K562 (cell line): ENCODE data around the gene SNX15. TPM values are rescaled to one million over a fixed set of nuclear protein-coding genes. Genes with fewer than 3 reads are reported as not detected.

Experiments used
- CXXC5 ChIP-seq: fragments of 250-450 bp; sonication (Bioruptor Pico); IDR thresholded peaks from 2 replicates; pipeline ENCODE4 v1.8.0; 2022; ENCODE audit warnings: inconsistent platforms, mild to moderate bottlenecking, moderate library complexity
- DDX20 ChIP-seq: fragments of 450-650 bp; IDR thresholded peaks from 2 replicates; pipeline ENCODE4 v1.6.1; 2016; ENCODE audit warnings: missing genetic modification characterization, low read depth, mild to moderate bottlenecking, missing compliant biosample characterization, moderate library complexity
- ESRRA ChIP-seq: fragments of 450-650 bp; IDR thresholded peaks from 2 replicates; pipeline ENCODE4 v1.6.1; 2014; ENCODE audit warnings: low read depth, mild to moderate bottlenecking, moderate library complexity, borderline replicate concordance
- HNRNPUL1 ChIP-seq: fragments of 200-400 bp; formaldehyde crosslinking; IDR thresholded peaks from 2 replicates; pipeline ENCODE4 v1.6.1; 2017; ENCODE audit warnings: low read length
- IRF2 ChIP-seq: sonication (generic); formaldehyde crosslinking; IDR thresholded peaks from 2 replicates; pipeline ENCODE4 v1.8.1; 2022; ENCODE audit warnings: mild to moderate bottlenecking, missing genetic modification reagents
- L3MBTL2 ChIP-seq: fragments of 450-650 bp; IDR thresholded peaks from 2 replicates; pipeline ENCODE4 v1.6.1; 2016; ENCODE audit warnings: mild to moderate bottlenecking, moderate library complexity
- RNF2 ChIP-seq: sonication (generic); IDR thresholded peaks from 2 replicates; pipeline ENCODE4 v1.6.1; 2016
- SMAD3 ChIP-seq: fragments of 450-650 bp; formaldehyde crosslinking; conservative IDR thresholded peaks from 2 replicates; pipeline ENCODE4 v1.4.0; 2020; ENCODE audit warnings: mild to moderate bottlenecking
- WHSC1 ChIP-seq: IDR thresholded peaks from one replicate; pipeline ENCODE4 v1.6.1; 2012; ENCODE audit warnings: low read length, control low read depth, inconsistent platforms
- ZNF175 ChIP-seq: fragments of 200-800 bp; sonication (Bioruptor generic); IDR thresholded peaks from 2 replicates; pipeline ENCODE4 v1.6.1; 2016; ENCODE audit warnings: low read depth, mild to moderate bottlenecking, missing genetic modification characterization, missing compliant biosample characterization
- ZNF282 ChIP-seq: sonication (generic); formaldehyde crosslinking; IDR thresholded peaks from 2 replicates; pipeline ENCODE4 v1.8.1; 2023; ENCODE audit warnings: missing genetic modification reagents
- polyA plus RNA-seq, 8 experiments: library from polyadenylated mRNA; depleted of rRNA in 4 of 8; stranded (reverse) in 5 of 8; unstranded in 3 of 8; fragments of >200 nt; fragmentation: Nextera tagmentation in 2 of 8; fragmentation: Illumina TruSeq in 1 of 8; extraction: Ambion mirVana in 2 of 8; extraction: Trizol in 1 of 8; gene quantifications; 2 replicates each; pipeline versions ENCODE4 v1.2.1 to v1.2.3, GENCODE V29; 2011 to 2014; ENCODE audit warnings: inconsistent platforms in 1 of 8, missing spikeins in 1 of 8
- total RNA-seq, 7 experiments: library from RNA; depleted of rRNA in 6 of 7; stranded (reverse); fragments of >200 nt in 6 of 7; fragmentation: Illumina TruSeq in 2 of 7; extraction: Trizol in 2 of 7; gene quantifications; 2 replicates each; pipeline versions ENCODE4 v1.2.1 to v1.2.3, GENCODE V29; 2011 to 2021; ENCODE audit warnings: low replicate concordance in 1 of 7
- TF ChIP-seq, protein P1 (sequence below): fragments of 450-650 bp; formaldehyde crosslinking; IDR thresholded peaks from 2 replicates; pipeline ENCODE4 v1.4.0; 2020; ENCODE audit warnings: mild to moderate bottlenecking
- TF ChIP-seq, protein P2 (sequence below): sonication (generic); formaldehyde crosslinking; IDR thresholded peaks from 2 replicates; pipeline ENCODE4 v1.9.0; 2022; ENCODE audit warnings: mild to moderate bottlenecking, missing genetic modification reagents
- TF ChIP-seq, protein P3 (sequence below): fragments of 250-450 bp; sonication (Bioruptor Pico); IDR thresholded peaks from 2 replicates; pipeline ENCODE4 v1.5.0; 2020; ENCODE audit warnings: mild to moderate bottlenecking
- TF ChIP-seq, protein P4 (sequence below): fragments of 250-450 bp; sonication (Bioruptor Pico); IDR thresholded peaks from 2 replicates; pipeline ENCODE4 v1.9.0; 2021; ENCODE audit warnings: mild to moderate bottlenecking, inconsistent platforms

Gene SNX15
- total and polyA plus RNA-seq, 9 of the 15 experiments (the other 6 are each of a cell fraction or from before 2014, with no cell fraction given) = 1.8 to 27.8 (median 15.2) TPM

DNA sequence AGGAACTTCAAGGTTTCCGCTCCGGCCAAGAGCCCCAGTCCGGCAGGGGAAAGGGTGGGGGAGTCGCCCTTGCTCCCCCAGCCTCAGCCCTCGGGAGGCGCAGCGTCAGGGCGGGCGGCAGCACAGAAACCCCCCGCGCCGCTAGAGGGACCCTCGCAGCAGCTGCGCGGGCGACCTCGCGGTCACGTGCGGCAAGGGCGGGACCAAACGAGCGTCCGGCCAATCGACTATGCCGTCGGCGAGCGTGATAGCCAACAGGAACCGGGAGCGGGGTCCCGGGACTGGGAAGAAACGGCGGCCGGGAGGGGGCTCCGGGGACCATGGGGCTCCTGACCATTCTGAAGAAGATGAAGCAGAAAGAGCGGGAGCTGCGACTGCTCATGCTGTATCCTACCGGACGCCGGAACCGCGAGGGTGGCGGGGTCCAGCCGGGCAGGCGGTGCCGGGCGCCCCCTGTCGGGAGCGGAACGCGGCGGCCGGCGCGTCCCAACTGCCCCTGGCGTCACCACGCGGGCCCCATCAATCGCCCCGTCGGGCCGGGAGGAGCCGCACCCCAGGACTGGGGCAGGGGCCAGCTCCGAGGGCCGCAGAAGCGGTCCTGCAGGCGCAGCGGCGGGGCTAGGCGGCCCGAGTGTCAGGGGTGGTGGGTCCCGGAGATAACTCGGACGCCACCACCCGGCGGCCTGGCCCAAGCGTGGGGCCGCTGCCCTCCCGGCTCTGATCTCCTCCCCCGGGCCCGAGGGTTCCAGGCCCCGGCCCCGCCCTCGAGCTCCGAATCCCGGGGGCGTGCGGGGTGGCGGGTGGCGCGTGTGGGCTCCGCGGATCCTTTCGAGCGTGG is 13.1 kb upstream of the SNX15 start, which contains the start of gene ARL2 (continued):
- TF ChIP-seq, protein P1, sequence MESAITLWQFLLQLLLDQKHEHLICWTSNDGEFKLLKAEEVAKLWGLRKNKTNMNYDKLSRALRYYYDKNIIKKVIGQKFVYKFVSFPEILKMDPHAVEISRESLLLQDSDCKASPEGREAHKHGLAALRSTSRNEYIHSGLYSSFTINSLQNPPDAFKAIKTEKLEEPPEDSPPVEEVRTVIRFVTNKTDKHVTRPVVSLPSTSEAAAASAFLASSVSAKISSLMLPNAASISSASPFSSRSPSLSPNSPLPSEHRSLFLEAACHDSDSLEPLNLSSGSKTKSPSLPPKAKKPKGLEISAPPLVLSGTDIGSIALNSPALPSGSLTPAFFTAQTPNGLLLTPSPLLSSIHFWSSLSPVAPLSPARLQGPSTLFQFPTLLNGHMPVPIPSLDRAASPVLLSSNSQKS (CRISPR knock-in tag) = no peak
- TF ChIP-seq HNRNPUL1 (no peak), ESRRA (0 out of 2 replicates have a peak, but pooled peaks have one; percentile 48), IRF2 (CRISPR knock-in tag) (peak; percentile 82; the same call in 1 of the 2 replicates), SMAD3 (0 out of 2 replicates have a peak, but pooled peaks have one; percentile 11), ZNF282 (CRISPR knock-in tag) (peak; percentile 93; the same call in 1 of the 2 replicates), RNF2 (peak; percentile 43; the same call in 1 of the 2 replicates), L3MBTL2 (peak; percentile 95), CXXC5 (CRISPR knock-in tag) (peak; percentile 96), ZNF175 (CRISPR knock-in tag) (no peak), DDX20 (tag) (no peak), WHSC1 (no peak)
- TF ChIP-seq, protein P2, sequence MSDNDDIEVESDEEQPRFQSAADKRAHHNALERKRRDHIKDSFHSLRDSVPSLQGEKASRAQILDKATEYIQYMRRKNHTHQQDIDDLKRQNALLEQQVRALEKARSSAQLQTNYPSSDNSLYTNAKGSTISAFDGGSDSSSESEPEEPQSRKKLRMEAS = peak; percentile 100
- TF ChIP-seq, protein P3, sequence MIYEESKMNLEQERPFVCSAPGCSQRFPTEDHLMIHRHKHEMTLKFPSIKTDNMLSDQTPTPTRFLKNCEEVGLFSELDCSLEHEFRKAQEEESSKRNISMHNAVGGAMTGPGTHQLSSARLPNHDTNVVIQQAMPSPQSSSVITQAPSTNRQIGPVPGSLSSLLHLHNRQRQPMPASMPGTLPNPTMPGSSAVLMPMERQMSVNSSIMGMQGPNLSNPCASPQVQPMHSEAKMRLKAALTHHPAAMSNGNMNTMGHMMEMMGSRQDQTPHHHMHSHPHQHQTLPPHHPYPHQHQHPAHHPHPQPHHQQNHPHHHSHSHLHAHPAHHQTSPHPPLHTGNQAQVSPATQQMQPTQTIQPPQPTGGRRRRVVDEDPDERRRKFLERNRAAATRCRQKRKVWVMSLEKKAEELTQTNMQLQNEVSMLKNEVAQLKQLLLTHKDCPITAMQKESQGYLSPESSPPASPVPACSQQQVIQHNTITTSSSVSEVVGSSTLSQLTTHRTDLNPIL (CRISPR knock-in tag) = no peak
- TF ChIP-seq, protein P4, sequence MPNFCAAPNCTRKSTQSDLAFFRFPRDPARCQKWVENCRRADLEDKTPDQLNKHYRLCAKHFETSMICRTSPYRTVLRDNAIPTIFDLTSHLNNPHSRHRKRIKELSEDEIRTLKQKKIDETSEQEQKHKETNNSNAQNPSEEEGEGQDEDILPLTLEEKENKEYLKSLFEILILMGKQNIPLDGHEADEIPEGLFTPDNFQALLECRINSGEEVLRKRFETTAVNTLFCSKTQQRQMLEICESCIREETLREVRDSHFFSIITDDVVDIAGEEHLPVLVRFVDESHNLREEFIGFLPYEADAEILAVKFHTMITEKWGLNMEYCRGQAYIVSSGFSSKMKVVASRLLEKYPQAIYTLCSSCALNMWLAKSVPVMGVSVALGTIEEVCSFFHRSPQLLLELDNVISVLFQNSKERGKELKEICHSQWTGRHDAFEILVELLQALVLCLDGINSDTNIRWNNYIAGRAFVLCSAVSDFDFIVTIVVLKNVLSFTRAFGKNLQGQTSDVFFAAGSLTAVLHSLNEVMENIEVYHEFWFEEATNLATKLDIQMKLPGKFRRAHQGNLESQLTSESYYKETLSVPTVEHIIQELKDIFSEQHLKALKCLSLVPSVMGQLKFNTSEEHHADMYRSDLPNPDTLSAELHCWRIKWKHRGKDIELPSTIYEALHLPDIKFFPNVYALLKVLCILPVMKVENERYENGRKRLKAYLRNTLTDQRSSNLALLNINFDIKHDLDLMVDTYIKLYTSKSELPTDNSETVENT (CRISPR knock-in tag) = no peak; the same call in 1 of the 2 replicates
